GM21825 (cell line): ENCODE data around the gene SMURF1.
A peak's percentile ranks its signal among the peaks of the same experiment; 100 is the strongest.
"Not testable (repeated sequence)": the region's sequence is repeated elsewhere in the genome, so short reads cannot be mapped to it uniquely, and the experiment has no call there.

Experiments
- ATAC-seq: cut with Tn5 transposase; IDR thresholded peaks from one replicate; pipeline ENCODE4 v1.9.1; 2021; ENCODE audit warnings: mild to moderate bottlenecking, moderate library complexity; ENCODE audit not compliant: unreplicated experiment

The SMURF1 gene

GRCh38 chr7:99143853-99144672 is at the start of gene SMURF1:
Gene SMURF1 (minus strand): TSS chr7:99144108. CDS start chr7:99143780, 328 bp downstream.
- peak; percentile 71 for ATAC-seq

- ATAC-seq, result no peak
These were observed 48.1 kb upstream of the SMURF1 start for GRCh38 chr7:99191869-99192596.

DNA sequence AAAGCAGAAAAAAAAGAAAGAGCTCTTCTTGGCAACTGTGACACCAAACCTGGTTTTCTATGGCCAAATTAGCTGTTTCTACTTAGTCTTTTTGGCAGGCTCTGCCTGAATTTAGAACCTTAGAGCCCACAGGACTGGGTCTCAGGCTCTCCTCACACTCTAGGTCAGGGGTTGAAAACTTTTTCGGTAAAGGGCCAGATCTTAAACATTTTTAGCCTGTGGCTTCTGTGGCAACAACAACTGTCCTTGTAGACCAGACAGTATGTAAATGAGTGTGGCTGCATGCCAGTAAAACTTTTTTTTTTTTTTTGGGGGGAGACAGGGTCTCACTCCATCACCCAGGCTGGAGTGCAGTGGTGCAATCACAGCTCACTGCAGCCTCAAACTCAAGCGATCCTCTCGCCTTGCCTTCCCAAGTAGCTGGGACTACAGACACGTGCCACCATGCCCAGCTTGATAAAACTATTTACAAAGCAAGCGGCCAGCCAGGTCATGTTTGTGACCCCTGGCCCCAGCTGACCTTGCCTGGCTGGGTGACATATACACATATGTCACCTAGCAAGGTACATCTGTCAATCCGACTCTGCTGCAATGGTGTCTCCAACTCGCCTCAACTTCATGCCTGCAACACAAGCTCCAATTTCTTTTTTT is 46.6 kb upstream of the SMURF1 start:
- ATAC-seq, result no peak

GRCh38 chr7:99189222-99189621 is 45.3 kb upstream of the SMURF1 start:
- ATAC-seq, result no peak

DNA sequence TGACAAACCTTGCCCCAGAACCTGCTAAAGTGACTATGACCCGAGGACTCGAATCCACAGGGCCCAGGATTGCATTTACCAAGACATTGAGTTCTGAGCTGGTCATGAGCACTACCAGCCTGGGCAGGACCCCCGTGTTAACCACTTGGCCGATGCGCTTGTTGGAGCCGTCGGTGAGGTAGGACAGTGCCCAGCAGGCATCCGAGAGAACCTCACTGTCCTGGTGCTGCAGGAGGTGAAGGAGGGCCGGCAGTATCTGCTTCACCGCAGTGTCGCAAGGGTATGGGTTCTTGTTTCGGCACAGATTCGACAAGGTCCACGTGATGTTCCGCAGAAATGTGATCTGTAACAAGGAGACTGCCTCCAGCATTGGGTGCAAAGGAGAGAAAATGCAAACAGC is 44.3 kb upstream of the SMURF1 start:
- no peak for ATAC-seq

GRCh38 chr7:99184532-99185218 is 40.8 kb upstream of the SMURF1 start:
- ATAC-seq, result no peak

GRCh38 chr7:99180067-99180650 is 36.3 kb upstream of the SMURF1 start:
- no peak for ATAC-seq

- no peak for ATAC-seq
These were observed 33.3 kb upstream of the SMURF1 start for GRCh38 chr7:99177165-99177564.

GRCh38 chr7:99173787-99174186 is 29.9 kb upstream of the SMURF1 start:
- ATAC-seq, result no peak

DNA sequence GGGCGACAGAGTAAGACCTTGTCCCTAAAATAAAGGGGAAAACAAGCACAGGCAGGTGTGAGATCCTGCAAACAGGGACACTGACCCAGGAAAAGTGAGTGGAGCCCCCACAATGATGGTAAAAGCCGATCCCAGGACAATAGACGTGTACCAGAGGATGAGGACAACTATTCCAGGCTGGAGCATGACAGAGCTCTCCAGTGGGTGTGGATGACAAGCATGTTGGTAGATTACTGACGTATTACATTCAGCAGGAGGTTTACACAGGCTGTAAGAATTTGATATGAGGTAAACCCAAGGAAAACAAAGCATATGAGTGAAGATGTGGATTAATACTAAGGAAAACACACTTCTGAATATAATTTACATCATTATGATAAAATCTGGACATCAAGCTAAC is 27.8 kb upstream of the SMURF1 start:
- ATAC-seq, result no peak

DNA sequence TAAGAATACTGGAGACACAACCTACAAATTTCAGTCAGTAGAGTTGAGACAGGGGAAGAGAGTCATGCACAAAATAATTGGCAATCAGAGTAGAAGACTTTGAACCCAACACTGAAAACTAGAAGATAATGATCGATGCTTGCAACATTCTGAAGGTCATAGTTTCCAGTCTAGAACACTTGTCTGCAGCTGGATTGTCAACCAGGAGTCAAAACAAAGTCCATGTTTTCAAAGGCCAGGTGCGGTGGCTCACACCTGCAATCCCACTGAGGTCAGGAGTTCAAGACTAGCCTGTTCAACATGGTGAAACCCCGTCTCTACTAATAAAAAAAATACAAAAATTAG is 26.8 kb upstream of the SMURF1 start:
- no peak for ATAC-seq

GRCh38 chr7:99170065-99170729 is 26.3 kb upstream of the SMURF1 start:
- ATAC-seq, result no peak

DNA sequence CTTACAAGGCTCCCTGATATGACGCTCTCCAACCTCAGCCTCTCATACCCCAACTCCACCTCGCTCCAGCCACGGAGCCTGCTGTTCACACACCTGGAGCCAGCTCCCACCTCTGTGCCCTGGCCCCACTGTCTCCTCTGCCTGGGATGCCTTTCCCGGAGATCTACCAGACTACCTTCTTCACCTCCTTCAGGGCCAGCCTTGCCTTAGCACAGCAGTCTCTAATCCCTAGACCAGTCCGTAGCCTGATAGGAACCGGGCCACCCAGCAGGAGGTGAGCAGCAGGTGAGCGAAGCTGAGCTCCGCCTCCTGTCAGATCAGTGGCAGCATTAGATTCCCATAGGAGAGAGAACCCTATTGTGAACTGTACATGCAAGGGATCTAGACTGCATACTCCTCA is 23.2 kb upstream of the SMURF1 start:
- ATAC-seq, result no peak

DNA sequence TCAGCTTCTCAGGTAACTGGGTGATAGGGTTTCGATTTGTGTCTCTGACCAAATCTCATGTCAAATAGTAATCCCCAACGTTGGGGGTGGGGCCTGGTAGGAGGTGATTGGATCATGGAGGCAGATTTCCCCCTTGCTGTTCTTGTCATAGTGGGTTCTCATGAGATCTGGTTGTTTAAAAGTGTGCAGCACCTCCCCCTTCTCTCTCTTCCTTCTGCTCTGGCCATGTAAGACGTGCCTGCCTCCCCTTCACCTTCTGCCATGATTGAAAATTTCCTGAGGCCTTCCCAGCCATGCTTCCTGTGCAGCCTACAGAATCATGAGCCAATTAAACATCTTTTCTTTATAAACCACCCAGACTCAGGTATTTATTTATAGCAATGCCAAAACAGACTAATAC is 21.9 kb upstream of the SMURF1 start:
- no peak for ATAC-seq

DNA sequence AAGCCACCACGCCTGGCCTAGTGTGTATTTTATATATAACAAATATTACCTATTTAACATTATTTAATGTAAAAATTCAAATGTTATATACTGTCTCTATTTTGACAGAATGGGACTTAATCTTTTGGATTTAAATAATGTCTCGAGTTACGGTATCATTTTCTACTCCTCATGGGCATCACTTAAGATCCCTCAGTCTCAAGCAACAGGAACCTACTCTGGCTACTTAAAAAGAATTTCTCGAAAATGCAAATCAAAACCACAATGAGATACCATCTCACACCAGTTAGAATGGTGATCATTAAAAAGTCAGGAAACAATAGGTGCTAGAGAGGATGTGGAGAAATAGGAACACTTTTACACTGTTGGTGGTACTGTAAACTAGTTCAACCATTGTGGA is 19.8 kb upstream of the SMURF1 start:
- ATAC-seq, result not testable (repeated sequence)

- no peak for ATAC-seq
These were observed 12.7 kb upstream of the SMURF1 start for GRCh38 chr7:99156649-99157048.

- no peak for ATAC-seq
These were observed 11.3 kb upstream of the SMURF1 start for GRCh38 chr7:99155211-99155610.

DNA sequence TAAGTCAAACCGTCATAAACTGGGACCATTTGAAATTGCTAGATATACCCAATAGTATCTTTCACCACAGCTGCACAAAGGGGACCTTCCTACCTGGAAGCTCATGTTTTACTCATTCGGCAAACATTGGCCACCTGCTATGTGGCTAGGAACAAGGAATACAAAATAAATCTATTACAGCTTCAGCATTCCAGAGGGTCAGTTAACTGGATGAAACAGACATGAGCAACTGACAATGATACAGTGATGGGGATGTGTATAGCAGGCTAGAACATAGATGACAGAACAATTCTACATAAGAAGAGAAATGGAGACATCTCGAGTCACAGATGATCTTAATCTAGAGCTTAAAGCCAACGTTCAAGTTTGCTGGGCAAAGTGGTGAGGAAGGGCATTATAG is 3.1 kb upstream of the SMURF1 start:
- ATAC-seq, result no peak

GRCh38 chr7:99143521-99143852 is 421 bp downstream of the SMURF1 start:
- ATAC-seq, result peak; percentile 25

GRCh38 chr7:99142727-99143520 is 984 bp downstream of the SMURF1 start:
- peak; percentile 34 for ATAC-seq
